ENCODE measurements around the gene TM2D3. TPM values are rescaled to one million over a fixed set of nuclear protein-coding genes. Genes with fewer than 3 reads are reported as not detected.

TM2D3 gene
- total RNA-seq, 1 experiment from 2014 or later: 23.1 TPM

DNA sequence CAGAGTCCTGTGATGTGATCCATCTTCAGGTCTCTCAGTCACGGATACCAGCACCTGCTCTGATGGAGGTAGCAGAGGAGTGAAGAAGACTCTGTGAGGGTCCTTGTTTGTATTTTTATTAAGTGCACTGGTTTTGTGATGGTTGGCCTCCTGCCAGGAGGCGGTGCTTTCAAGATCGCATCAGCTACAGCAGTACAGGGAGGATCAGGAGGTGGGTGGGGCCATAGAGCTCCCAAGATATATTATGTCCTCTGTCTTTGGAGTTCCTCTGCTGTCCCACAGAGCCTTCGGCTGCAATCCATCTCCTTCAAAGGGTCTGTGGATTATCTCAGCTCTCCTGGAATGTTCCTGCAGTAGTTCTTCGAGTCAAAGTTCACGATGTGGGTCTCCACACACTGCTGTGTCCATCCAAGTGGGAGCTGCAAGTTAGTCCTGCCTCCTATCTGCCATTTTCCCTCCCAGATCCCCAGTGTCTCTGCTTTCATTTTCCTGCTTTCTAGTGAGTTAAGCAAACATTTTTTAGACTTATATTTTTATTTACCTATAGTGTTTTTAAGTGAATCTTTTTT, 54.7 kb downstream of the TM2D3 start:
- Mint-ChIP-seq H3K27me3 (ENCODE audit: low read depth) (peaks cover 22% of the 10 kb centered on the region), H3K9me3 (peaks cover 42% of the 10 kb centered on the region), H3K27ac (no peak overlapping the region), H3K4me3 (no peak overlapping the region), H3K36me3 (no peaks in the 10 kb centered on the region), H3K4me1 (no peaks in the 10 kb centered on the region)
- ATAC-seq (no peak), DNase-seq (ENCODE audit: low spot score) (no peak)
- POLR2A ChIA-PET: no interaction called here
- TF ChIP-seq, protein P1, sequence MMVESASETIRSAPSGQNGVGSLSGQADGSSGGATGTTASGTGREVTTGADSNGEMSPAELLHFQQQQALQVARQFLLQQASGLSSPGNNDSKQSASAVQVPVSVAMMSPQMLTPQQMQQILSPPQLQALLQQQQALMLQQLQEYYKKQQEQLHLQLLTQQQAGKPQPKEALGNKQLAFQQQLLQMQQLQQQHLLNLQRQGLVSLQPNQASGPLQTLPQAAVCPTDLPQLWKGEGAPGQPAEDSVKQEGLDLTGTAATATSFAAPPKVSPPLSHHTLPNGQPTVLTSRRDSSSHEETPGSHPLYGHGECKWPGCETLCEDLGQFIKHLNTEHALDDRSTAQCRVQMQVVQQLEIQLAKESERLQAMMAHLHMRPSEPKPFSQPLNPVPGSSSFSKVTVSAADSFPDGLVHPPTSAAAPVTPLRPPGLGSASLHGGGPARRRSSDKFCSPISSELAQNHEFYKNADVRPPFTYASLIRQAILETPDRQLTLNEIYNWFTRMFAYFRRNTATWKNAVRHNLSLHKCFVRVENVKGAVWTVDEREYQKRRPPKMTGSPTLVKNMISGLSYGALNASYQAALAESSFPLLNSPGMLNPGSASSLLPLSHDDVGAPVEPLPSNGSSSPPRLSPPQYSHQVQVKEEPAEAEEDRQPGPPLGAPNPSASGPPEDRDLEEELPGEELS (CRISPR knock-in tag; IDR thresholded peaks at IDR 0.05): no peak
- TF ChIP-seq ESRRA (CRISPR knock-in tag; IDR thresholded peaks at IDR 0.05; ENCODE audit: borderline replicate concordance): no peak
- TF ChIP-seq SOX15 (CRISPR knock-in tag; IDR thresholded peaks at IDR 0.05): no peak
- TF ChIP-seq, protein P2, sequence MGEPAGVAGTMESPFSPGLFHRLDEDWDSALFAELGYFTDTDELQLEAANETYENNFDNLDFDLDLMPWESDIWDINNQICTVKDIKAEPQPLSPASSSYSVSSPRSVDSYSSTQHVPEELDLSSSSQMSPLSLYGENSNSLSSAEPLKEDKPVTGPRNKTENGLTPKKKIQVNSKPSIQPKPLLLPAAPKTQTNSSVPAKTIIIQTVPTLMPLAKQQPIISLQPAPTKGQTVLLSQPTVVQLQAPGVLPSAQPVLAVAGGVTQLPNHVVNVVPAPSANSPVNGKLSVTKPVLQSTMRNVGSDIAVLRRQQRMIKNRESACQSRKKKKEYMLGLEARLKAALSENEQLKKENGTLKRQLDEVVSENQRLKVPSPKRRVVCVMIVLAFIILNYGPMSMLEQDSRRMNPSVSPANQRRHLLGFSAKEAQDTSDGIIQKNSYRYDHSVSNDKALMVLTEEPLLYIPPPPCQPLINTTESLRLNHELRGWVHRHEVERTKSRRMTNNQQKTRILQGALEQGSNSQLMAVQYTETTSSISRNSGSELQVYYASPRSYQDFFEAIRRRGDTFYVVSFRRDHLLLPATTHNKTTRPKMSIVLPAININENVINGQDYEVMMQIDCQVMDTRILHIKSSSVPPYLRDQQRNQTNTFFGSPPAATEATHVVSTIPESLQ (CRISPR knock-in tag; IDR thresholded peaks at IDR 0.05): no peak
- TF ChIP-seq, protein P3, sequence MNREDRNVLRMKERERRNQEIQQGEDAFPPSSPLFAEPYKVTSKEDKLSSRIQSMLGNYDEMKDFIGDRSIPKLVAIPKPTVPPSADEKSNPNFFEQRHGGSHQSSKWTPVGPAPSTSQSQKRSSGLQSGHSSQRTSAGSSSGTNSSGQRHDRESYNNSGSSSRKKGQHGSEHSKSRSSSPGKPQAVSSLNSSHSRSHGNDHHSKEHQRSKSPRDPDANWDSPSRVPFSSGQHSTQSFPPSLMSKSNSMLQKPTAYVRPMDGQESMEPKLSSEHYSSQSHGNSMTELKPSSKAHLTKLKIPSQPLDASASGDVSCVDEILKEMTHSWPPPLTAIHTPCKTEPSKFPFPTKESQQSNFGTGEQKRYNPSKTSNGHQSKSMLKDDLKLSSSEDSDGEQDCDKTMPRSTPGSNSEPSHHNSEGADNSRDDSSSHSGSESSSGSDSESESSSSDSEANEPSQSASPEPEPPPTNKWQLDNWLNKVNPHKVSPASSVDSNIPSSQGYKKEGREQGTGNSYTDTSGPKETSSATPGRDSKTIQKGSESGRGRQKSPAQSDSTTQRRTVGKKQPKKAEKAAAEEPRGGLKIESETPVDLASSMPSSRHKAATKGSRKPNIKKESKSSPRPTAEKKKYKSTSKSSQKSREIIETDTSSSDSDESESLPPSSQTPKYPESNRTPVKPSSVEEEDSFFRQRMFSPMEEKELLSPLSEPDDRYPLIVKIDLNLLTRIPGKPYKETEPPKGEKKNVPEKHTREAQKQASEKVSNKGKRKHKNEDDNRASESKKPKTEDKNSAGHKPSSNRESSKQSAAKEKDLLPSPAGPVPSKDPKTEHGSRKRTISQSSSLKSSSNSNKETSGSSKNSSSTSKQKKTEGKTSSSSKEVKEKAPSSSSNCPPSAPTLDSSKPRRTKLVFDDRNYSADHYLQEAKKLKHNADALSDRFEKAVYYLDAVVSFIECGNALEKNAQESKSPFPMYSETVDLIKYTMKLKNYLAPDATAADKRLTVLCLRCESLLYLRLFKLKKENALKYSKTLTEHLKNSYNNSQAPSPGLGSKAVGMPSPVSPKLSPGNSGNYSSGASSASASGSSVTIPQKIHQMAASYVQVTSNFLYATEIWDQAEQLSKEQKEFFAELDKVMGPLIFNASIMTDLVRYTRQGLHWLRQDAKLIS (CRISPR knock-in tag; IDR thresholded peaks at IDR 0.05; ENCODE audit: borderline replicate concordance): no peak
- TF ChIP-seq, protein P4, sequence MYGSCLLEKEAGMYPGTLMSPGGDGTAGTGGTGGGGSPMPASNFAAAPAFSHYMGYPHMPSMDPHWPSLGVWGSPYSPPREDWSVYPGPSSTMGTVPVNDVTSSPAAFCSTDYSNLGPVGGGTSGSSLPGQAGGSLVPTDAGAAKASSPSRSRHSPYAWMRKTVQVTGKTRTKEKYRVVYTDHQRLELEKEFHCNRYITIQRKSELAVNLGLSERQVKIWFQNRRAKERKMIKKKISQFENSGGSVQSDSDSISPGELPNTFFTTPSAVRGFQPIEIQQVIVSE (CRISPR knock-in tag; IDR thresholded peaks at IDR 0.05; ENCODE audit: borderline replicate concordance): no peak
- TF ChIP-seq OVOL2 (CRISPR knock-in tag; IDR thresholded peaks at IDR 0.05; ENCODE audit: borderline replicate concordance): no peak
- TF ChIP-seq NFYB (CRISPR knock-in tag; conservative IDR thresholded peaks at IDR 0.05; ENCODE audit: low read depth): no peak
- no peak for TF ChIP-seq ZNF121 (CRISPR knock-in tag; IDR thresholded peaks at IDR 0.05)
- TF ChIP-seq FOXK1 (CRISPR knock-in tag; IDR thresholded peaks at IDR 0.05): no peak
- TF ChIP-seq SMAD4 (CRISPR knock-in tag; IDR thresholded peaks at IDR 0.05): no peak
- no peak for TF ChIP-seq ZNF423 (CRISPR knock-in tag; IDR thresholded peaks at IDR 0.05)
- no peak for TF ChIP-seq ZNF396 (CRISPR knock-in tag; IDR thresholded peaks at IDR 0.05; ENCODE audit: borderline replicate concordance)
- TF ChIP-seq ZNF671 (CRISPR knock-in tag; IDR thresholded peaks at IDR 0.05): no peak
- CTCF ChIA-PET: interaction anchor here (0.5 kb wide), 1 partner anchor 295 kb away, joined by 3 read pairs; no protein-coding TSS in a partner anchor

DNA sequence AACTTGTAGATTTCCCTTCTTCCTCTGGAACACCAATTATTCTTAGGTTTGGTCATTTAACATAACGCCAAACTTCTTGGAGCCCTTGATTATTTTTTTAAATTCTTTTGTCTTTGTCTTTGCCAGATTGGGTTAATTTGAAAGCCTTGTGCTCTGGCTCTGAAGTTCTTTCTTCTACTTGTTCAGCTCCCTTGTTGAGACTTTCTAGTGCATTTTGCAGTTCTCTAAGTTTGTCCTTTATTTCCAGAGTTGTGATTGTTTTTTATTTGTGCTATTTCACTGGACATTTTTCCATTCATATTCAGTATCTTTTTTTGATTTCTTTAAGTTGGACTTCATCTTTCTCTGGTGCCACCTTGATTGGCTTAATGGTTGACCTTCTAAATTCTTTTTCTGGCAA, 55.5 kb downstream of the TM2D3 start:
- Mint-ChIP-seq H3K27ac (no peak overlapping the region), H3K4me3 (no peak overlapping the region), H3K27me3 (ENCODE audit: low read depth) (peaks cover 22% of the 10 kb centered on the region), H3K9me3 (peaks cover 42% of the 10 kb centered on the region), H3K36me3 (no peaks in the 10 kb centered on the region), H3K4me1 (no peaks in the 10 kb centered on the region)
- ATAC-seq (no peak), DNase-seq (ENCODE audit: low spot score) (no peak)
- POLR2A ChIA-PET: no interaction called here
- CTCF ChIA-PET: no interaction called here
- TF ChIP-seq ZNF219 (CRISPR knock-in tag; IDR thresholded peaks at IDR 0.05; ENCODE audit: borderline replicate concordance): no peak
- TF ChIP-seq RELA (CRISPR knock-in tag; IDR thresholded peaks at IDR 0.05; ENCODE audit: borderline replicate concordance): no peak
- TF ChIP-seq, protein P3 (CRISPR knock-in tag; IDR thresholded peaks at IDR 0.05; ENCODE audit: borderline replicate concordance): no peak
- TF ChIP-seq ZNF121 (CRISPR knock-in tag; IDR thresholded peaks at IDR 0.05): no peak
- TF ChIP-seq, protein P5, sequence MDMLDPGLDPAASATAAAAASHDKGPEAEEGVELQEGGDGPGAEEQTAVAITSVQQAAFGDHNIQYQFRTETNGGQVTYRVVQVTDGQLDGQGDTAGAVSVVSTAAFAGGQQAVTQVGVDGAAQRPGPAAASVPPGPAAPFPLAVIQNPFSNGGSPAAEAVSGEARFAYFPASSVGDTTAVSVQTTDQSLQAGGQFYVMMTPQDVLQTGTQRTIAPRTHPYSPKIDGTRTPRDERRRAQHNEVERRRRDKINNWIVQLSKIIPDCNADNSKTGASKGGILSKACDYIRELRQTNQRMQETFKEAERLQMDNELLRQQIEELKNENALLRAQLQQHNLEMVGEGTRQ (CRISPR knock-in tag; IDR thresholded peaks at IDR 0.05): no peak
- TF ChIP-seq, protein P6, sequence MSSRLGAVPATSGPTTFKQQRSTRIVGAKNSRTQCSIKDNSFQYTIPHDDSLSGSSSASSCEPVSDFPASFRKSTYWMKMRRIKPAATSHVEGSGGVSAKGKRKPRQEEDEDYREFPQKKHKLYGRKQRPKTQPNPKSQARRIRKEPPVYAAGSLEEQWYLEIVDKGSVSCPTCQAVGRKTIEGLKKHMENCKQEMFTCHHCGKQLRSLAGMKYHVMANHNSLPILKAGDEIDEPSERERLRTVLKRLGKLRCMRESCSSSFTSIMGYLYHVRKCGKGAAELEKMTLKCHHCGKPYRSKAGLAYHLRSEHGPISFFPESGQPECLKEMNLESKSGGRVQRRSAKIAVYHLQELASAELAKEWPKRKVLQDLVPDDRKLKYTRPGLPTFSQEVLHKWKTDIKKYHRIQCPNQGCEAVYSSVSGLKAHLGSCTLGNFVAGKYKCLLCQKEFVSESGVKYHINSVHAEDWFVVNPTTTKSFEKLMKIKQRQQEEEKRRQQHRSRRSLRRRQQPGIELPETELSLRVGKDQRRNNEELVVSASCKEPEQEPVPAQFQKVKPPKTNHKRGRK (CRISPR knock-in tag; IDR thresholded peaks at IDR 0.05; ENCODE audit: borderline replicate concordance): no peak

Measured in WTC11 (cell line).